ENCODE results near the gene PTGFR.

Gene PTGFR

GRCh38 chr1:78492386-78492950, 1.7 kb downstream of the PTGFR start:
- no peak overlapping the region for H3K4me3 ChIP-seq (ENCODE audit: low read length)
- no peak for TF ChIP-seq CTCF (IDR thresholded peaks at IDR 0.05; ENCODE audit: insufficient read depth, low read depth, low read length, missing control alignments)
- DNase-seq (ENCODE audit: low read depth): no peak

- TF ChIP-seq CTCF (IDR thresholded peaks at IDR 0.05; ENCODE audit: insufficient read depth, low read depth, low read length, missing control alignments): no peak
- no peak overlapping the region for H3K4me3 ChIP-seq (ENCODE audit: low read length)
- no peak for DNase-seq (ENCODE audit: low read depth)
Measured at GRCh38 chr1:78493451-78493850, 2.7 kb downstream of the PTGFR start.

GRCh38 chr1:78497201-78497600, 6.4 kb downstream of the PTGFR start:
- no peak for DNase-seq (ENCODE audit: low read depth)
- no peak for TF ChIP-seq CTCF (IDR thresholded peaks at IDR 0.05; ENCODE audit: insufficient read depth, low read depth, low read length, missing control alignments)
- H3K4me3 ChIP-seq (ENCODE audit: low read length): no peak overlapping the region

GRCh38 chr1:78500529-78500928, 9.8 kb downstream of the PTGFR start:
- no peak for TF ChIP-seq CTCF (IDR thresholded peaks at IDR 0.05; ENCODE audit: insufficient read depth, low read depth, low read length, missing control alignments)
- DNase-seq (ENCODE audit: low read depth): no peak
- H3K4me3 ChIP-seq (ENCODE audit: low read length): no peak overlapping the region

GRCh38 chr1:78501203-78501602, 10.4 kb downstream of the PTGFR start:
- no peak for DNase-seq (ENCODE audit: low read depth)
- no peak overlapping the region for H3K4me3 ChIP-seq (ENCODE audit: low read length)
- no peak for TF ChIP-seq CTCF (IDR thresholded peaks at IDR 0.05; ENCODE audit: insufficient read depth, low read depth, low read length, missing control alignments)

GRCh38 chr1:78511334-78511733, 20.6 kb downstream of the PTGFR start:
- no peak for TF ChIP-seq CTCF (IDR thresholded peaks at IDR 0.05; ENCODE audit: insufficient read depth, low read depth, low read length, missing control alignments)
- H3K4me3 ChIP-seq (ENCODE audit: low read length): no peak overlapping the region
- DNase-seq (ENCODE audit: low read depth): no peak

- no peak for TF ChIP-seq CTCF (IDR thresholded peaks at IDR 0.05; ENCODE audit: insufficient read depth, low read depth, low read length, missing control alignments)
- no peak for DNase-seq (ENCODE audit: low read depth)
- H3K4me3 ChIP-seq (ENCODE audit: low read length): no peak overlapping the region
Measured at GRCh38 chr1:78516716-78517115, 25.9 kb downstream of the PTGFR start.

Measured in epithelial cell of esophagus (primary cell).